Body of pancreas (tissue), 4 donors: ENCODE data around the gene OVCH1.

ENCODE experiments used
- POLR2A ChIP-seq, 3 donors: fragments of 450-650 bp; IDR thresholded peaks; one replicate each; pipeline ENCODE4 v1.6.1; 2016; ENCODE audit warnings: antibody characterized with exemption in 3 of 3, mild to moderate bottlenecking in 2 of 3
- TF ChIP-seq, protein P1 (sequence below), 7 experiments: fragments of 450-650 bp in 4 of 7; fragments of 200-600 bp in 3 of 7; sonication (generic) in 3 of 7; IDR thresholded peaks; one replicate each; pipeline ENCODE4 v1.5.1; 2016 to 2019; ENCODE audit warnings: antibody characterized with exemption in 7 of 7

DNA sequence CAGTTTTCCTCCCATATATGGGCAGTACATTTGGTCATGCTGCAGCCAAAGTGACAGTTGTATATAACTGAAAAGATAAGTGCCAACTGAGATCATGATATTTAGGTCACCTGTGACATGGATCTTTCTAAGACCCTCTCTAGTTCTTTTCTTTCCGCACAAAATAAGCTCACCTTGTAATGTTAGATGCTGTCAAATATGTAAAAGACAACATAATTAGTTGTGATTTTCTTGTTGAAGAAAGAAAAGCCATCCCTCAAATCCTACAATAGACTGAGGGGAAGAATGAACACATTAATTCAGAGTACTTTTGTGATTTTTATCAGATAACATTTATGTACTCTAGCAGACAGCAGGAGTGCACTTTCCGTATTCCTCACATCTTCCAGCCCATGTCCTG lies 37.4 kb downstream of the OVCH1 start:
- TF ChIP-seq, protein P1, sequence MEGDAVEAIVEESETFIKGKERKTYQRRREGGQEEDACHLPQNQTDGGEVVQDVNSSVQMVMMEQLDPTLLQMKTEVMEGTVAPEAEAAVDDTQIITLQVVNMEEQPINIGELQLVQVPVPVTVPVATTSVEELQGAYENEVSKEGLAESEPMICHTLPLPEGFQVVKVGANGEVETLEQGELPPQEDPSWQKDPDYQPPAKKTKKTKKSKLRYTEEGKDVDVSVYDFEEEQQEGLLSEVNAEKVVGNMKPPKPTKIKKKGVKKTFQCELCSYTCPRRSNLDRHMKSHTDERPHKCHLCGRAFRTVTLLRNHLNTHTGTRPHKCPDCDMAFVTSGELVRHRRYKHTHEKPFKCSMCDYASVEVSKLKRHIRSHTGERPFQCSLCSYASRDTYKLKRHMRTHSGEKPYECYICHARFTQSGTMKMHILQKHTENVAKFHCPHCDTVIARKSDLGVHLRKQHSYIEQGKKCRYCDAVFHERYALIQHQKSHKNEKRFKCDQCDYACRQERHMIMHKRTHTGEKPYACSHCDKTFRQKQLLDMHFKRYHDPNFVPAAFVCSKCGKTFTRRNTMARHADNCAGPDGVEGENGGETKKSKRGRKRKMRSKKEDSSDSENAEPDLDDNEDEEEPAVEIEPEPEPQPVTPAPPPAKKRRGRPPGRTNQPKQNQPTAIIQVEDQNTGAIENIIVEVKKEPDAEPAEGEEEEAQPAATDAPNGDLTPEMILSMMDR (IDR thresholded peaks at IDR 0.05): no peak
- no peak for TF ChIP-seq POLR2A (IDR thresholded peaks at IDR 0.05)
